HG03135 (cell line): ENCODE data around the gene AXIN2.
"Not testable (repeated sequence)": the region's sequence is repeated elsewhere in the genome, so short reads cannot be mapped to it uniquely, and the experiment has no call there.

Experiments
- ATAC-seq: cut with Tn5 transposase; IDR thresholded peaks from one replicate; pipeline ENCODE4 v1.9.1; 2021; ENCODE audit warnings: mild to moderate bottlenecking, moderate library complexity; ENCODE audit not compliant: unreplicated experiment

AXIN2 gene

GRCh38 chr17:65523411-65523810 lies 38.0 kb downstream of the AXIN2 start:
- ATAC-seq = no peak

- no peak for ATAC-seq
Measured at GRCh38 chr17:65522751-65523404, 38.6 kb downstream of the AXIN2 start.

GRCh38 chr17:65519462-65519861 lies 42.0 kb downstream of the AXIN2 start:
- ATAC-seq = no peak

GRCh38 chr17:65518256-65518655 lies 43.2 kb downstream of the AXIN2 start:
- no peak for ATAC-seq

- ATAC-seq = no peak
Measured at GRCh38 chr17:65515959-65516948, 45.2 kb downstream of the AXIN2 start.

- no peak for ATAC-seq
Measured at GRCh38 chr17:65515512-65515911, 45.9 kb downstream of the AXIN2 start.

- ATAC-seq = no peak
Measured at GRCh38 chr17:65514541-65514940, 46.9 kb downstream of the AXIN2 start.

- no peak for ATAC-seq
Measured at GRCh38 chr17:65514082-65514481, 47.4 kb downstream of the AXIN2 start.

GRCh38 chr17:65511316-65511715 lies 50.1 kb downstream of the AXIN2 start:
- no peak for ATAC-seq

GRCh38 chr17:65509032-65509431 lies 52.4 kb downstream of the AXIN2 start:
- no peak for ATAC-seq

- ATAC-seq = not testable (repeated sequence)
Measured at GRCh38 chr17:65504673-65505072, 56.8 kb downstream of the AXIN2 start.

GRCh38 chr17:65504141-65504540 lies 57.3 kb downstream of the AXIN2 start:
- no peak for ATAC-seq

- no peak for ATAC-seq
Measured at GRCh38 chr17:65503557-65503956, 57.9 kb downstream of the AXIN2 start.

GRCh38 chr17:65498816-65499215 lies 62.6 kb downstream of the AXIN2 start:
- no peak for ATAC-seq

- ATAC-seq = no peak
Measured at GRCh38 chr17:65496801-65497200, 64.6 kb downstream of the AXIN2 start.

GRCh38 chr17:65495122-65496055 lies 66.1 kb downstream of the AXIN2 start:
- no peak for ATAC-seq

- no peak for ATAC-seq
Measured at GRCh38 chr17:65489413-65490155, 71.9 kb downstream of the AXIN2 start.

- no peak for ATAC-seq
Measured at GRCh38 chr17:65488665-65489064, 72.8 kb downstream of the AXIN2 start.

GRCh38 chr17:65487990-65488389 lies 73.5 kb downstream of the AXIN2 start:
- no peak for ATAC-seq

- no peak for ATAC-seq
Measured at GRCh38 chr17:65487161-65487560, 74.3 kb downstream of the AXIN2 start.
